Endothelial cell of umbilical vein (primary cell): Measurements from ENCODE around the gene DIP2C. TPM values are rescaled to one million over a fixed set of nuclear protein-coding genes. Genes with fewer than 3 reads are reported as not detected.

ENCODE experiments used
- BruUV-seq: library from RNA; stranded (reverse); fragments of 400-500 nt; replicated peaks from 2 replicates; lab custom pipeline; 2021; lab: Mats Ljungman, UMichigan
- CTCF ChIA-PET: fragments of 300-600, 350-600 bp; sonication (Branson Sonifier 250); formaldehyde crosslinking; loops from one replicate; lab custom pipeline; 2021; ENCODE audit warnings: antibody characterized with exemption, inconsistent platforms; lab: Charles Lee
- POLR2A ChIA-PET: fragments of 300-600, 350-600 bp; sonication (Branson Sonifier 250); formaldehyde crosslinking; loops from one replicate; lab custom pipeline; 2021; ENCODE audit warnings: antibody characterized with exemption, inconsistent platforms; lab: Charles Lee
- DNase-seq: peaks from one replicate; pipeline ENCODE4 v3.0.0-alpha.2; 2011; ENCODE audit warnings: low read depth, low spot score
- FAIRE-seq: peaks from 2 replicates; lab custom pipeline; 2011; peaks lifted over from hg19 to GRCh38; lab: Jason Lieb, UNC
- H2AFZ ChIP-seq: 2 replicates; pipeline ENCODE4 v1.6.0; 2012; ENCODE audit warnings: low read depth, low read length, control low read depth, inconsistent platforms
- H3K27ac ChIP-seq: 2 replicates; pipeline ENCODE4 v1.5.1; 2011; ENCODE audit warnings: low read depth, mild to moderate bottlenecking, control low read depth, low read length, moderate library complexity; ENCODE audit not compliant: insufficient read depth
- H3K27me3 ChIP-seq, 2 experiments: 2 replicates each; pipeline versions ENCODE4 v1.6.0 to v1.6.1; 2011; ENCODE audit warnings: low read length in 2 of 2, mixed read lengths in 1 of 2; ENCODE audit not compliant: control insufficient read depth in 2 of 2, insufficient read depth in 2 of 2
- H3K36me3 ChIP-seq, 2 experiments: 2 replicates in 1 of 2; 3 replicates in 1 of 2; pipeline ENCODE4 v1.5.1; 2011; ENCODE audit warnings: low read length in 2 of 2, mild to moderate bottlenecking in 1 of 2, moderate library complexity in 1 of 2; ENCODE audit not compliant: control insufficient read depth in 2 of 2, insufficient read depth in 2 of 2; ENCODE audit errors: extremely low read depth in 1 of 2
- H3K4me1 ChIP-seq: 3 replicates; pipeline ENCODE4 v1.5.1; 2011; ENCODE audit warnings: mild to moderate bottlenecking, low read length; ENCODE audit not compliant: control insufficient read depth, insufficient read depth; ENCODE audit errors: extremely low read depth
- H3K4me2 ChIP-seq: 2 replicates; pipeline ENCODE4 v1.6.1; 2011; ENCODE audit warnings: low read length, control low read depth, mixed read lengths; ENCODE audit not compliant: insufficient read depth
- H3K4me3 ChIP-seq, 3 experiments: fragments of 200-600 bp in 1 of 3; sonication (generic), shearing (Covaris generic) in 1 of 3; replicated peaks in 1 of 3; 2 replicates each; pipeline ENCODE4 v1.5.1; 2011 to 2016; ENCODE audit warnings: control low read depth in 3 of 3, low read length in 3 of 3, mild to moderate bottlenecking in 2 of 3, inconsistent platforms in 1 of 3, low read depth in 1 of 3, moderate library complexity in 1 of 3; ENCODE audit not compliant: insufficient read depth in 1 of 3
- H3K79me2 ChIP-seq: 2 replicates; pipeline ENCODE4 v1.6.0; 2012; ENCODE audit warnings: low read length, inconsistent platforms; ENCODE audit not compliant: control insufficient read depth, insufficient read depth
- H3K9ac ChIP-seq: replicated peaks from 2 replicates; pipeline ENCODE3; 2011; ENCODE audit warnings: low read length, control low read depth; ENCODE audit not compliant: insufficient read depth; ENCODE audit errors: extremely low read depth
- H3K9me1 ChIP-seq: replicated peaks from 3 replicates; pipeline ENCODE4 v1.6.0; 2011; ENCODE audit warnings: mild to moderate bottlenecking, low read length; ENCODE audit not compliant: control insufficient read depth, insufficient read depth; ENCODE audit errors: extremely low read depth
- H3K9me3 ChIP-seq: replicated peaks from 2 replicates; pipeline ENCODE4 v1.5.1; 2012; ENCODE audit warnings: low read length, inconsistent platforms; ENCODE audit not compliant: control insufficient read depth, insufficient read depth
- H4K20me1 ChIP-seq: replicated peaks from 2 replicates; pipeline ENCODE3; 2011; ENCODE audit warnings: mild to moderate bottlenecking, low read length; ENCODE audit not compliant: control insufficient read depth, insufficient read depth; ENCODE audit errors: extremely low read depth
- EZH2 ChIP-seq: IDR thresholded peaks from 2 replicates; pipeline ENCODE4 v1.6.1; 2012; ENCODE audit warnings: borderline replicate concordance, low read depth, mild to moderate bottlenecking, moderate library complexity, low read length, inconsistent platforms; ENCODE audit not compliant: severe bottlenecking
- FOS ChIP-seq: IDR thresholded peaks from 2 replicates; pipeline ENCODE4 v1.6.1; 2011; ENCODE audit warnings: mild to moderate bottlenecking, low read length, moderate library complexity, borderline replicate concordance; ENCODE audit not compliant: insufficient read depth
- GATA2 ChIP-seq: IDR thresholded peaks from 2 replicates; pipeline ENCODE4 v1.7.0; 2011; ENCODE audit warnings: low read depth, mild to moderate bottlenecking, moderate library complexity, mixed read lengths, low read length; ENCODE audit not compliant: insufficient read length, insufficient read depth
- JUN ChIP-seq: IDR thresholded peaks from 2 replicates; pipeline ENCODE4 v1.6.1; 2011; ENCODE audit warnings: borderline replicate concordance, low read depth; ENCODE audit not compliant: insufficient read length, insufficient read depth
- MYC ChIP-seq: IDR thresholded peaks from one replicate; pipeline ENCODE4 v1.6.1; 2011; ENCODE audit warnings: mild to moderate bottlenecking, low read depth, low read length
- POLR2A ChIP-seq: IDR thresholded peaks from 2 replicates; pipeline ENCODE4 v1.6.1; 2012; ENCODE audit warnings: low read depth, mild to moderate bottlenecking, control low read depth, low read length
- POLR2AphosphoS5 ChIP-seq: IDR thresholded peaks from 2 replicates; pipeline ENCODE4 v1.6.1; 2012; ENCODE audit warnings: low read depth, mild to moderate bottlenecking, control low read depth, low read length, moderate library complexity; ENCODE audit not compliant: insufficient read depth
- dilution Hi-C: fragments of 300-500 bp; cut with MboI; formaldehyde crosslinking; loops from one replicate; pipeline ENCODE4 v1.15.0; 2019; ENCODE audit warnings: low sequenced_read_pairs; ENCODE audit not compliant: extremely low pct_ligation_motif_present
- intact Hi-C: fragments of 100-400 bp; cut with micrococcal nuclease; formaldehyde crosslinking; loops from one replicate; pipeline ENCODE4 v1.10.0; 2022
- polyA plus RNA-seq, 4 experiments: library from polyadenylated mRNA; depleted of rRNA in 3 of 4; stranded (reverse) in 3 of 4; unstranded in 1 of 4; fragments of >200 nt; gene quantifications; 2 replicates each; pipeline versions ENCODE4 v1.2.1 to v1.2.3, GENCODE V29; 2011 to 2012; ENCODE audit warnings: missing spikeins in 1 of 4
- total RNA-seq: library from RNA; stranded (reverse); gene quantifications from 2 replicates; pipeline ENCODE4 v1.2.3, GENCODE V29; 2021
- TF ChIP-seq, protein P1 (sequence below): IDR thresholded peaks from 2 replicates; pipeline ENCODE4 v1.6.1; 2011; ENCODE audit not compliant: insufficient read depth, insufficient read length
- TF ChIP-seq, protein P2 (sequence below), 2 donors: IDR thresholded peaks; 1 replicate in 1 of 2; 2 replicates in 1 of 2; pipeline ENCODE4 v1.5.1; 2011; ENCODE audit warnings: low read length in 2 of 2, mild to moderate bottlenecking in 2 of 2, moderate library complexity in 2 of 2, control low read depth in 1 of 2, inconsistent platforms in 1 of 2, low read depth in 1 of 2; ENCODE audit not compliant: insufficient read depth in 1 of 2; ENCODE audit errors: extremely low read depth in 1 of 2

DIP2C gene
- total and polyA plus RNA-seq, 2 donors (not counting 3 experiments of a cell fraction or from before 2014, with no cell fraction given): 3.6 to 10.7 TPM

GRCh38 chr10:381805-382204 is 307.7 kb downstream of the DIP2C start:
- H3K4me3 ChIP-seq: no peak overlapping the region
- dilution Hi-C loops (no loop called here), intact Hi-C loops (no loop called here)
- no peak overlapping the region for H3K4me2 ChIP-seq
- H3K4me1 ChIP-seq: no peaks in the 10 kb centered on the region
- no peak for TF ChIP-seq JUN
- TF ChIP-seq MYC: no peak
- ChIA-PET POLR2A (no interaction called here), CTCF (no interaction called here)
- no peak for FAIRE-seq
- no peak overlapping the region for H3K27ac ChIP-seq
- H3K9ac ChIP-seq: no peak overlapping the region
- H3K27me3 ChIP-seq: no peaks in the 10 kb centered on the region
- no peaks in the 10 kb centered on the region for H4K20me1 ChIP-seq
- no peaks in the 10 kb centered on the region for H3K36me3 ChIP-seq
- DNase-seq: no peak
- no TSS peak for BruUV-seq
- no peaks in the 10 kb centered on the region for H3K79me2 ChIP-seq
- no peaks in the 10 kb centered on the region for H3K9me3 ChIP-seq
- H3K9me1 ChIP-seq: no peaks in the 10 kb centered on the region
- no peak overlapping the region for H2AFZ ChIP-seq

DNA sequence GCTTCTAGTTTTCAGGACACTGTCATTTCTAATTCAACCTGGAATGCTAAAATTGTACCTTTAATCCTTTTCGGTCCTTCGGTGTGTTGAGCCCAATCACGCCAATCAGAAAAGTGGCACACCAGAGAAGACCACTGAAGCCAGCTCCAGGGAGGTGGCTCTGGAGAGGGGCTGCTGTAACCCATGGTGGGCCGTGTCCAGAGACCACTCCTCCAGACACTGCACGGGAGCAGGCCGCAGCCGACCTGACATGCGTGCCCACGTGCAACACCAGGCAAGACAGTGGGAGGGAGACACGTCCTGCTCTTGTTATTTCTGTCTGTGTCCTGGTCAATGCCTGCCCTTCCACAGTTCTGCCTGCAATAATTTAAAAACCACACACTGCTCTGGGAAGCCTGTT is 308.1 kb downstream of the DIP2C start:
- no peak for FAIRE-seq
- no TSS peak for BruUV-seq

More for the DNA sequence above, 308.1 kb downstream of the DIP2C start:
- Histone ChIP-seq H3K27ac (no peak overlapping the region), H3K9me3 (no peaks in the 10 kb centered on the region), H2AFZ (no peak overlapping the region), H3K4me3 (no peak overlapping the region), H3K4me2 (no peak overlapping the region), H3K9me1 (no peaks in the 10 kb centered on the region), H3K36me3 (no peaks in the 10 kb centered on the region), H3K9ac (no peak overlapping the region), H3K27me3 (no peaks in the 10 kb centered on the region), H4K20me1 (no peaks in the 10 kb centered on the region), H3K79me2 (no peaks in the 10 kb centered on the region), H3K4me1 (no peaks in the 10 kb centered on the region)
- ChIA-PET POLR2A (no interaction called here), CTCF (no interaction called here)
- no peak for TF ChIP-seq JUN
- TF ChIP-seq POLR2A: no peak
- no peak for TF ChIP-seq EZH2
- TF ChIP-seq, protein P1, sequence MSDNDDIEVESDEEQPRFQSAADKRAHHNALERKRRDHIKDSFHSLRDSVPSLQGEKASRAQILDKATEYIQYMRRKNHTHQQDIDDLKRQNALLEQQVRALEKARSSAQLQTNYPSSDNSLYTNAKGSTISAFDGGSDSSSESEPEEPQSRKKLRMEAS: no peak
- no peak for TF ChIP-seq GATA2
- TF ChIP-seq, protein P2, sequence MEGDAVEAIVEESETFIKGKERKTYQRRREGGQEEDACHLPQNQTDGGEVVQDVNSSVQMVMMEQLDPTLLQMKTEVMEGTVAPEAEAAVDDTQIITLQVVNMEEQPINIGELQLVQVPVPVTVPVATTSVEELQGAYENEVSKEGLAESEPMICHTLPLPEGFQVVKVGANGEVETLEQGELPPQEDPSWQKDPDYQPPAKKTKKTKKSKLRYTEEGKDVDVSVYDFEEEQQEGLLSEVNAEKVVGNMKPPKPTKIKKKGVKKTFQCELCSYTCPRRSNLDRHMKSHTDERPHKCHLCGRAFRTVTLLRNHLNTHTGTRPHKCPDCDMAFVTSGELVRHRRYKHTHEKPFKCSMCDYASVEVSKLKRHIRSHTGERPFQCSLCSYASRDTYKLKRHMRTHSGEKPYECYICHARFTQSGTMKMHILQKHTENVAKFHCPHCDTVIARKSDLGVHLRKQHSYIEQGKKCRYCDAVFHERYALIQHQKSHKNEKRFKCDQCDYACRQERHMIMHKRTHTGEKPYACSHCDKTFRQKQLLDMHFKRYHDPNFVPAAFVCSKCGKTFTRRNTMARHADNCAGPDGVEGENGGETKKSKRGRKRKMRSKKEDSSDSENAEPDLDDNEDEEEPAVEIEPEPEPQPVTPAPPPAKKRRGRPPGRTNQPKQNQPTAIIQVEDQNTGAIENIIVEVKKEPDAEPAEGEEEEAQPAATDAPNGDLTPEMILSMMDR (IDR thresholded peaks at IDR 0.05; ENCODE audit: extremely low read depth in 1 of 2, insufficient read depth in 1 of 2, low read depth in 1 of 2, low read length in 2 of 2): no peak
- TF ChIP-seq MYC: no peak
- no peak for TF ChIP-seq FOS
- TF ChIP-seq POLR2AphosphoS5: no peak
- DNase-seq: no peak
- intact Hi-C loops: no loop called here
- dilution Hi-C loops: no loop called here
